ENCODE data around the gene MAGI1. TPM values are rescaled to one million over a fixed set of nuclear protein-coding genes. Genes with fewer than 3 reads are reported as not detected.

MAGI1 gene
- polyA plus RNA-seq, 1 of the 3 experiments (the other 2 are of a cell fraction): 10.3 TPM

DNA sequence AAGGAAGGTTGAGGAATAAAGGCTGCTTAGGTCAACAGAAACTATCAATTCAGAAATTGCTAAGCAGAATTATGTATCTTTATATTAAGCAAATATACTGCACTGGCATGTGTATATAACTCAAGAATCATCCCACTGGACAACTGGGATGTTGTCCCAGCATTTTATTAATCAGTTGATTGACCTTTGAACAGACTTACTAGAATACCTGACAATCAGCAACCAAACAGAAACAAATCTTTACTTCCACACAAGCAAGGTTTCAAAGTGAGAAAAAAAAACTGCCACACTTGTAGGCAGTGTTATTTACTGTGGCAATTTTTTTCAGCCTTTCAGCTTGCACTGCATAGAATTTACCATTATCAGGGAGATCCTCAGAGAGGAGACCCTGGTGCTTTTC, 218.8 kb downstream of the MAGI1 start:
- H3F3A ChIP-seq (replicated peaks; ENCODE audit: insufficient read depth): no peaks in the 10 kb centered on the region
- no peak overlapping the region for H2AFZ ChIP-seq (ENCODE audit: low read depth)
- ChIA-PET CTCF (no interaction called here), POLR2A (no interaction called here)
- no peaks in the 10 kb centered on the region; the same call in 1 of the 2 replicates for H4K20me1 ChIP-seq (ENCODE audit: insufficient read depth)
- TF ChIP-seq, protein P1, sequence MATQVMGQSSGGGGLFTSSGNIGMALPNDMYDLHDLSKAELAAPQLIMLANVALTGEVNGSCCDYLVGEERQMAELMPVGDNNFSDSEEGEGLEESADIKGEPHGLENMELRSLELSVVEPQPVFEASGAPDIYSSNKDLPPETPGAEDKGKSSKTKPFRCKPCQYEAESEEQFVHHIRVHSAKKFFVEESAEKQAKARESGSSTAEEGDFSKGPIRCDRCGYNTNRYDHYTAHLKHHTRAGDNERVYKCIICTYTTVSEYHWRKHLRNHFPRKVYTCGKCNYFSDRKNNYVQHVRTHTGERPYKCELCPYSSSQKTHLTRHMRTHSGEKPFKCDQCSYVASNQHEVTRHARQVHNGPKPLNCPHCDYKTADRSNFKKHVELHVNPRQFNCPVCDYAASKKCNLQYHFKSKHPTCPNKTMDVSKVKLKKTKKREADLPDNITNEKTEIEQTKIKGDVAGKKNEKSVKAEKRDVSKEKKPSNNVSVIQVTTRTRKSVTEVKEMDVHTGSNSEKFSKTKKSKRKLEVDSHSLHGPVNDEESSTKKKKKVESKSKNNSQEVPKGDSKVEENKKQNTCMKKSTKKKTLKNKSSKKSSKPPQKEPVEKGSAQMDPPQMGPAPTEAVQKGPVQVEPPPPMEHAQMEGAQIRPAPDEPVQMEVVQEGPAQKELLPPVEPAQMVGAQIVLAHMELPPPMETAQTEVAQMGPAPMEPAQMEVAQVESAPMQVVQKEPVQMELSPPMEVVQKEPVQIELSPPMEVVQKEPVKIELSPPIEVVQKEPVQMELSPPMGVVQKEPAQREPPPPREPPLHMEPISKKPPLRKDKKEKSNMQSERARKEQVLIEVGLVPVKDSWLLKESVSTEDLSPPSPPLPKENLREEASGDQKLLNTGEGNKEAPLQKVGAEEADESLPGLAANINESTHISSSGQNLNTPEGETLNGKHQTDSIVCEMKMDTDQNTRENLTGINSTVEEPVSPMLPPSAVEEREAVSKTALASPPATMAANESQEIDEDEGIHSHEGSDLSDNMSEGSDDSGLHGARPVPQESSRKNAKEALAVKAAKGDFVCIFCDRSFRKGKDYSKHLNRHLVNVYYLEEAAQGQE (IDR thresholded peaks at IDR 0.05; ENCODE audit: low read depth, low read length): no peak
- TF ChIP-seq TCF12 (IDR thresholded peaks at IDR 0.05) (no peak), SMC3 (IDR thresholded peaks at IDR 0.05; ENCODE audit: low read depth, low read length) (no peak), EZH2phosphoT487 (IDR thresholded peaks at IDR 0.05; ENCODE audit: borderline replicate concordance, low read depth) (no peak), RCOR1 (IDR thresholded peaks at IDR 0.05; ENCODE audit: low read length) (no peak), RAD21 (IDR thresholded peaks at IDR 0.05; ENCODE audit: low read length) (no peak), FOSL2 (IDR thresholded peaks at IDR 0.05; ENCODE audit: borderline replicate concordance, low read depth) (no peak), RFX5 (IDR thresholded peaks at IDR 0.05; ENCODE audit: low read length) (no peak), MXI1 (IDR thresholded peaks at IDR 0.05; ENCODE audit: low read depth, low read length) (no peak)
- TF ChIP-seq, protein P2, sequence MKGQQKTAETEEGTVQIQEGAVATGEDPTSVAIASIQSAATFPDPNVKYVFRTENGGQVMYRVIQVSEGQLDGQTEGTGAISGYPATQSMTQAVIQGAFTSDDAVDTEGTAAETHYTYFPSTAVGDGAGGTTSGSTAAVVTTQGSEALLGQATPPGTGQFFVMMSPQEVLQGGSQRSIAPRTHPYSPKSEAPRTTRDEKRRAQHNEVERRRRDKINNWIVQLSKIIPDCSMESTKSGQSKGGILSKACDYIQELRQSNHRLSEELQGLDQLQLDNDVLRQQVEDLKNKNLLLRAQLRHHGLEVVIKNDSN (IDR thresholded peaks at IDR 0.05; ENCODE audit: borderline replicate concordance, low read depth): no peak
- TF ChIP-seq, protein P3, sequence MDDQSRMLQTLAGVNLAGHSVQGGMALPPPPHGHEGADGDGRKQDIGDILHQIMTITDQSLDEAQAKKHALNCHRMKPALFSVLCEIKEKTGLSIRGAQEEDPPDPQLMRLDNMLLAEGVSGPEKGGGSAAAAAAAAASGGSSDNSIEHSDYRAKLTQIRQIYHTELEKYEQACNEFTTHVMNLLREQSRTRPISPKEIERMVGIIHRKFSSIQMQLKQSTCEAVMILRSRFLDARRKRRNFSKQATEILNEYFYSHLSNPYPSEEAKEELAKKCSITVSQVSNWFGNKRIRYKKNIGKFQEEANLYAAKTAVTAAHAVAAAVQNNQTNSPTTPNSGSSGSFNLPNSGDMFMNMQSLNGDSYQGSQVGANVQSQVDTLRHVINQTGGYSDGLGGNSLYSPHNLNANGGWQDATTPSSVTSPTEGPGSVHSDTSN (IDR thresholded peaks at IDR 0.05): no peak
- H3K27ac ChIP-seq (ENCODE audit: low read depth in 2 of 2, low read length in 1 of 2): no peak overlapping the region
- no peak overlapping the region for H3K4me3 ChIP-seq (ENCODE audit: low read depth in 2 of 2, low read length in 1 of 2)
- H3K4me2 ChIP-seq: no peak overlapping the region
- H3K9me3 ChIP-seq: no peaks in the 10 kb centered on the region
- H3K9ac ChIP-seq: no peak overlapping the region
- no peaks in the 10 kb centered on the region for H3K9me2 ChIP-seq
- H3K36me3 ChIP-seq (replicated peaks in 1 of 2; ENCODE audit: control insufficient read depth in 1 of 2, insufficient read depth in 2 of 2, low read length in 1 of 2): no peaks in the 10 kb centered on the region
- DNase-seq: no peak
- H3K79me2 ChIP-seq (ENCODE audit: insufficient read depth): peaks cover 16% of the 10 kb centered on the region; the same call in 1 of the 2 replicates
- no peaks in the 10 kb centered on the region for H3K27me3 ChIP-seq (ENCODE audit: insufficient read depth)
- peaks cover 0 to 3% of the 10 kb centered on the region in 2 experiments; a peak in 1 of 4 replicates for H3K4me1 ChIP-seq (ENCODE audit: control insufficient read depth in 1 of 2, insufficient read depth in 2 of 2, low read depth in 1 of 2, low read length in 1 of 2)

DNA sequence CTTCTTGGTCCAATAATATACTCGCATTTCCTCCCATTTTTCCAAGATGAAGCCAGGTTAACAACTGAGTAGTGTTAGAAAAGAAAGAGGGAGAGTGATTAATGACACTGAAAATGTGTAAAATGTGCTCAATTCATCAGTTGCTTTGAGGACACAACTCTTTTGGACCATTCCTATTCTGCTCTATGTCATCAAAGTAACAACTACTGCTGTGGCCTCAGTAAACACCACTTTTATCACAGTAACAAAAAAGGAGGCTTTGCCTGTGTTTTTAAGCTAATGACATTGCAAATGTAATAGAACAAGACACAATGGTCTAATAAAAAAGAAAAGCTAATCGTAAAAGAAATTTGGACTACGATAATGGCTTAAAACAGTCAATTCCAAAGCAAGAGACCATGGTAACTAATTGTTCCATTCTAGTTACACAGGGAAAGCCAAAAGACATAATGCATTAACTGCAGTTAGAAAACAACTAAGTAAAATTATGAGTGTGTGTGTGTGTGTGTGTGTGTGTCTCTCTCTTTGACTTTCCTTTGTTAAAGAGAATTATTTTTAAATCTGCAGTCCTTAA, 221.1 kb downstream of the MAGI1 start:
- H3K79me2 ChIP-seq (ENCODE audit: insufficient read depth): peaks cover 18% of the 10 kb centered on the region
- CTCF ChIA-PET: interaction anchor here (1.2 kb wide), 2 partner anchors 9 to 321 kb away, joined by 3 read pairs; no protein-coding TSS in a partner anchor

More for the DNA sequence above, 221.1 kb downstream of the MAGI1 start:
- H2AFZ ChIP-seq (ENCODE audit: low read depth): no peak overlapping the region
- H3F3A ChIP-seq (replicated peaks; ENCODE audit: insufficient read depth): no peaks in the 10 kb centered on the region
- TF ChIP-seq EP300 (IDR thresholded peaks at IDR 0.05; ENCODE audit: borderline replicate concordance in 1 of 2, low read depth in 1 of 2, low read length in 1 of 2) (no peak), POLR2AphosphoS5 (IDR thresholded peaks at IDR 0.05; ENCODE audit: low read depth, low read length) (no peak), RAD21 (IDR thresholded peaks at IDR 0.05; ENCODE audit: low read length) (no peak)
- no peak overlapping the region for H3K27ac ChIP-seq (ENCODE audit: low read depth in 2 of 2, low read length in 1 of 2)
- no peak overlapping the region for H3K4me3 ChIP-seq (ENCODE audit: low read depth in 2 of 2, low read length in 1 of 2)
- no peaks in the 10 kb centered on the region for H3K27me3 ChIP-seq (ENCODE audit: insufficient read depth)
- peaks cover 0 to 6% of the 10 kb centered on the region in 2 experiments; a peak in 1 of 4 replicates for H3K4me1 ChIP-seq (ENCODE audit: control insufficient read depth in 1 of 2, insufficient read depth in 2 of 2, low read depth in 1 of 2, low read length in 1 of 2)
- POLR2A ChIA-PET: no interaction called here
- H3K9me2 ChIP-seq: no peaks in the 10 kb centered on the region
- H3K36me3 ChIP-seq (replicated peaks in 1 of 2; ENCODE audit: control insufficient read depth in 1 of 2, insufficient read depth in 2 of 2, low read length in 1 of 2): no peaks in the 10 kb centered on the region
- no peak overlapping the region for H3K4me2 ChIP-seq
- no peaks in the 10 kb centered on the region for H3K9me3 ChIP-seq
- DNase-seq: no peak
- no peak overlapping the region for H3K9ac ChIP-seq
- WGBS (ENCODE audit: low lambda C conversion rate): 97% methylated on average over 3 of the region's 3 CpGs
- H4K20me1 ChIP-seq (ENCODE audit: insufficient read depth): no peaks in the 10 kb centered on the region; the same call in 1 of the 2 replicates

Data from SK-N-SH (cell line).